ENCODE results near the gene CGB8. TPM values are rescaled to one million over a fixed set of nuclear protein-coding genes. Genes with fewer than 3 reads are reported as not detected.
"Not testable (repeated sequence)": the region's sequence is repeated elsewhere in the genome, so short reads cannot be mapped to it uniquely, and the experiment has no call there.

The CGB8 gene
- total and polyA plus RNA-seq, 2 of the 8 experiments (the other 6 are each of a cell fraction or from before 2014, with no cell fraction given): 0.09 TPM; not detected in 1

DNA sequence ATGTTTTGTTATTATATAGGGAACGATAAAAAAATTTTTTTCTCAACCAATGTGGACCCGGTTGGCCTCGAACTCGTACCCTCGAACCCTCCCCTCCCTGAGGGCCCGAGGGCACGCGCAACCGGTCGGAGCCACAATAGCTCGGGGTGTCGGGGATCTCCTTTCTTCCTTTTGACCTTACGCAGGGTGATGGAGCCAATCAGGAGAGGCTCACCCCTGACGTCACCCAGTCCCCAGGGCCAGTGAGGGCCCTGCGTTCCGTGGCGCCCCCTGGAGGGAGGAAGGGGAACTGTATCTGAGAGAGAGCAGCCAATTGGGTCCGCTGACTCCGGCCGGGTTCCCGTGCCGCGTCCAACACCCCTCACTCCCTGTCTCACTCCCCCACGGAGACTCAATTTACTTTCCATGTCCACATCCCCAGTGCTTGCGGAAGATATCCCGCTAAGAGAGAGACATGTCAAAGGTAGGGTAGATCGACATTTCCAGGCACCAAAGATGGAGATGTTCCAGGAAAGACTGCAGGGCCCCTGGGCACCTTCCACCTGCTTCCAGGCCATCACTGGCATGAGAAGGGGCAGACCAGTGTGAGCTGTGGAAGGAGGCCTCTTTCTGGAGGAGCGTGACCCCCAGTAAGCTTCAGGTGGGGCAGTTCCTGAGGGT is 17.1 kb downstream of the CGB8 start, which contains the start of gene CGB2:
Gene CGB2 (plus strand): TSS at position 249 of the 660 bp plus-strand sequence. CDS start 206 bp downstream, at position 455.
- DNase-seq (ENCODE audit: low read depth in 1 of 2, low spot score in 2 of 2): peak in 1 of 2 experiments; percentile 91
- CTCF ChIA-PET (ENCODE audit: partially characterized antibody): interaction anchor here (0.6 to 2.5 kb wide), 12 partner anchors 10 to 513 kb away, joined by 3 to 9 read pairs (median 3); a partner anchor contains a TSS
- TF ChIP-seq, protein P1, sequence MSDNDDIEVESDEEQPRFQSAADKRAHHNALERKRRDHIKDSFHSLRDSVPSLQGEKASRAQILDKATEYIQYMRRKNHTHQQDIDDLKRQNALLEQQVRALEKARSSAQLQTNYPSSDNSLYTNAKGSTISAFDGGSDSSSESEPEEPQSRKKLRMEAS (IDR thresholded peaks at IDR 0.05): peak; percentile 62; the same call in 1 of the 2 replicates
- TF ChIP-seq, protein P2, sequence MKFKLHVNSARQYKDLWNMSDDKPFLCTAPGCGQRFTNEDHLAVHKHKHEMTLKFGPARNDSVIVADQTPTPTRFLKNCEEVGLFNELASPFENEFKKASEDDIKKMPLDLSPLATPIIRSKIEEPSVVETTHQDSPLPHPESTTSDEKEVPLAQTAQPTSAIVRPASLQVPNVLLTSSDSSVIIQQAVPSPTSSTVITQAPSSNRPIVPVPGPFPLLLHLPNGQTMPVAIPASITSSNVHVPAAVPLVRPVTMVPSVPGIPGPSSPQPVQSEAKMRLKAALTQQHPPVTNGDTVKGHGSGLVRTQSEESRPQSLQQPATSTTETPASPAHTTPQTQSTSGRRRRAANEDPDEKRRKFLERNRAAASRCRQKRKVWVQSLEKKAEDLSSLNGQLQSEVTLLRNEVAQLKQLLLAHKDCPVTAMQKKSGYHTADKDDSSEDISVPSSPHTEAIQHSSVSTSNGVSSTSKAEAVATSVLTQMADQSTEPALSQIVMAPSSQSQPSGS (IDR thresholded peaks at IDR 0.05; ENCODE audit: low read length): peak; percentile 80; the same call in 1 of the 2 replicates
- peak; percentile 98 for TF ChIP-seq TBP (IDR thresholded peaks at IDR 0.05; ENCODE audit: low read depth, low read length)
- peak in 1 of 2 experiments; percentile 15; a peak in 1 of 4 replicates for TF ChIP-seq RAD21 (IDR thresholded peaks at IDR 0.05 in 1 of 2, conservative IDR thresholded peaks at IDR 0.05 in 1 of 2; ENCODE audit: low read depth in 2 of 2, low read length in 2 of 2)
- 0 out of 2 replicates have a peak, but pooled peaks have one; percentile 16 for TF ChIP-seq KDM1A (IDR thresholded peaks at IDR 0.05; ENCODE audit: borderline replicate concordance, low read length)
- TF ChIP-seq, protein P3, sequence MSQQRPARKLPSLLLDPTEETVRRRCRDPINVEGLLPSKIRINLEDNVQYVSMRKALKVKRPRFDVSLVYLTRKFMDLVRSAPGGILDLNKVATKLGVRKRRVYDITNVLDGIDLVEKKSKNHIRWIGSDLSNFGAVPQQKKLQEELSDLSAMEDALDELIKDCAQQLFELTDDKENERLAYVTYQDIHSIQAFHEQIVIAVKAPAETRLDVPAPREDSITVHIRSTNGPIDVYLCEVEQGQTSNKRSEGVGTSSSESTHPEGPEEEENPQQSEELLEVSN (IDR thresholded peaks at IDR 0.05): peak; percentile 40; the same call in 1 of the 2 replicates
- peak; percentile 76 for TF ChIP-seq CREB1 (IDR thresholded peaks at IDR 0.05)
- TF ChIP-seq SP1 (IDR thresholded peaks at IDR 0.05; ENCODE audit: low read depth, low read length): peak; percentile 17; the same call in 1 of the 2 replicates

More for the DNA sequence above, 17.1 kb downstream of the CGB8 start, which contains the start of gene CGB2:
- not testable (repeated sequence) for H2BK12ac ChIP-seq (ENCODE audit: low read depth, low read length); H3K4me1 ChIP-seq (replicated peaks in 1 of 4; ENCODE audit: control insufficient read depth in 3 of 4, insufficient read depth in 4 of 4, low read length in 3 of 4); H3K27ac ChIP-seq (ENCODE audit: low read depth, low read length); H2AK5ac ChIP-seq (ENCODE audit: low read depth, low read length); H2BK5ac ChIP-seq (ENCODE audit: low read depth, low read length); H3K14ac ChIP-seq (ENCODE audit: insufficient read length); H2BK120ac ChIP-seq (replicated peaks; ENCODE audit: low read depth, low read length); H4K91ac ChIP-seq (replicated peaks; ENCODE audit: insufficient read length, low read length); H2BK15ac ChIP-seq (ENCODE audit: low read length); H3K23me2 ChIP-seq (ENCODE audit: low read depth, low read length); H3K27me3 ChIP-seq (replicated peaks in 1 of 4; ENCODE audit: control insufficient read depth in 3 of 4, extremely low read depth in 1 of 4, insufficient read depth in 3 of 4, low read length in 3 of 4); H2BK20ac ChIP-seq (ENCODE audit: low read length); H3K36me3 ChIP-seq (ENCODE audit: control insufficient read depth in 2 of 4, insufficient read depth in 4 of 4, low read length in 3 of 4); FAIRE-seq; H4K8ac ChIP-seq (ENCODE audit: extremely low read depth, insufficient read depth, low read length); H3K23ac ChIP-seq (ENCODE audit: insufficient read length); H3K56ac ChIP-seq (replicated peaks; ENCODE audit: insufficient read length, low read depth, low read length); H3K4me2 ChIP-seq (ENCODE audit: insufficient read depth in 1 of 2, low read depth in 2 of 2, low read length in 2 of 2); H3K79me2 ChIP-seq (ENCODE audit: control insufficient read depth in 1 of 2, insufficient read depth in 2 of 2, low read length in 2 of 2); H4K20me1 ChIP-seq (replicated peaks in 1 of 2; ENCODE audit: control insufficient read depth in 1 of 2, insufficient read depth in 2 of 2, low read length in 2 of 2); H3K18ac ChIP-seq (ENCODE audit: extremely low read depth, low read length); H4K5ac ChIP-seq (ENCODE audit: insufficient read length, low read depth, low read length); H3K9me3 ChIP-seq (ENCODE audit: insufficient read depth in 2 of 2, low read depth in 1 of 2, low read length in 1 of 2); H3K4ac ChIP-seq (replicated peaks; ENCODE audit: insufficient read length, low read depth, low read length); H2AFZ ChIP-seq (ENCODE audit: low read length); H3K79me1 ChIP-seq (ENCODE audit: low read depth, low read length); H3K9ac ChIP-seq (replicated peaks in 1 of 4; ENCODE audit: extremely low read depth in 1 of 4, low read depth in 3 of 4, low read length in 3 of 4)
- WGBS, 2 experiments (ENCODE audit: extremely low coverage in 1 of 2, insufficient coverage in 1 of 2, insufficient read length in 1 of 2, insufficient replicate concordance in 2 of 2, low coverage in 1 of 2, low lambda C conversion rate in 2 of 2, missing lambda C conversion rate in 1 of 2): 38% methylated on average over 27 of the region's 28 CpGs; no CpG with 5 or more reads in 1 of the 2 experiments
- POLR2A ChIA-PET (ENCODE audit: partially characterized antibody): interaction anchor here (0.6 kb wide), 1 partner anchor 39 kb away, joined by 3 read pairs; the partner anchor contains the start of gene GYS1
- peak within 1 kb of the TSS in 2 of 4 experiments; percentile 13 to 34; a peak in 1 of 8 replicates for H3K4me3 ChIP-seq (ENCODE audit: extremely low read depth in 1 of 4, insufficient read depth in 2 of 4, low read depth in 3 of 4, low read length in 4 of 4)

All from H1 (cell line).